ENCODE measurements around the gene FGF18. TPM values are rescaled to one million over a fixed set of nuclear protein-coding genes. Genes with fewer than 3 reads are reported as not detected.

Gene FGF18
- total and polyA plus RNA-seq, 2 of the 4 experiments (the other 2 are of a cell fraction): 0.15 TPM; not detected in 1

- Histone ChIP-seq H2AK5ac (ENCODE audit: low read depth, low read length) (no peak overlapping the region), H3K14ac (replicated peaks; ENCODE audit: low read depth, low read length) (no peak overlapping the region), H4K5ac (ENCODE audit: low read depth, low read length) (no peak overlapping the region), H3K4me3 (ENCODE audit: insufficient read depth, low read depth, low read length) (no peak overlapping the region), H2AK9ac (replicated peaks; ENCODE audit: low read depth, low read length, poor library complexity) (no peak overlapping the region), H3K4ac (ENCODE audit: low read depth, low read length) (no peak overlapping the region), H3K27ac (ENCODE audit: insufficient read depth, low read length) (no peak overlapping the region), H3K4me2 (ENCODE audit: low read depth, low read length) (no peak overlapping the region), H3K9me1 (ENCODE audit: insufficient read depth, low read length) (no peaks in the 10 kb centered on the region), H2AFZ (replicated peaks; ENCODE audit: low read length, poor library complexity) (no peak overlapping the region), H4K8ac (ENCODE audit: low read depth in 2 of 2, low read length in 2 of 2) (no peak overlapping the region), H3K36me3 (ENCODE audit: control insufficient read depth, insufficient read depth, low read length) (no peaks in the 10 kb centered on the region), H3K27me3 (ENCODE audit: control insufficient read depth, insufficient read depth, low read length) (no peaks in the 10 kb centered on the region; the same call in 1 of the 2 replicates), H3K18ac (ENCODE audit: low read depth, low read length) (no peak overlapping the region), H4K20me1 (ENCODE audit: insufficient read depth, low read length) (peaks cover 23% of the 10 kb centered on the region), H3K79me1 (ENCODE audit: low read depth in 1 of 2, low read length in 2 of 2) (no peaks in the 10 kb centered on the region; a peak in 1 of 4 replicates), H3K4me1 (ENCODE audit: control insufficient read depth, insufficient read depth, low read length) (peaks cover 2% of the 10 kb centered on the region; the same call in 1 of the 2 replicates), H2BK15ac (ENCODE audit: low read depth, low read length) (no peak overlapping the region), H3K56ac (ENCODE audit: extremely low read depth, insufficient read depth, low read length) (no peak overlapping the region), H2BK20ac (ENCODE audit: low read depth, low read length) (no peak overlapping the region), H2BK5ac (ENCODE audit: low read depth, low read length, poor library complexity, severe bottlenecking) (no peak overlapping the region), H2BK120ac (ENCODE audit: low read depth, low read length) (no peak overlapping the region), H4K91ac (ENCODE audit: insufficient read depth, low read depth, low read length) (no peak overlapping the region), H3K23ac (ENCODE audit: low read depth, low read length) (no peak overlapping the region), H3K9ac (ENCODE audit: low read depth, low read length) (no peak overlapping the region), H3K9me3 (ENCODE audit: control insufficient read depth, insufficient read depth, low read length) (no peaks in the 10 kb centered on the region)
- no TSS peak for BruUV-seq (replicated peaks)
- dilution Hi-C loops (cut with HindIII; ENCODE audit: low sequenced_read_pairs, unreplicated experiment): no loop called here
- DNase-seq (no peak), ATAC-seq (ENCODE audit: low read depth) (no peak)
- in situ Hi-C loops (cut with MboI; ENCODE audit: low sequenced_read_pairs): loop anchor here (25.0 kb wide), 2 partner anchors 764 to 864 kb away; partner anchors contain the start of genes EFCAB9, STK10 and UBTD2
- intact Hi-C loops (cut with micrococcal nuclease): loop anchor here (5.0 kb wide), 1 partner anchor 99 kb away; no protein-coding TSS in a partner anchor
- POLR2A ChIA-PET (ENCODE audit: unreplicated experiment): no interaction called here
- CTCF ChIA-PET: no interaction called here
- 93% methylated on average over 11 of the region's 26 CpGs; no CpG with 5 or more reads in 1 of the 2 experiments for WGBS, 2 experiments (ENCODE audit: extremely low coverage in 2 of 2, insufficient read length in 1 of 2)
- TF ChIP-seq BHLHE40 (IDR thresholded peaks at IDR 0.05; ENCODE audit: low read depth, low read length) (no peak), USF2 (IDR thresholded peaks at IDR 0.05; ENCODE audit: low read depth, low read length) (no peak), RCOR1 (IDR thresholded peaks at IDR 0.05; ENCODE audit: insufficient replicate concordance, low read length) (no peak), RFX5 (IDR thresholded peaks at IDR 0.05; ENCODE audit: low read depth, low read length) (no peak), NFE2L2 (IDR thresholded peaks at IDR 0.05; ENCODE audit: low read depth, low read length) (no peak), POLR2A (IDR thresholded peaks at IDR 0.05; ENCODE audit: low read depth, low read length) (no peak), CEBPB (IDR thresholded peaks at IDR 0.05; ENCODE audit: low read depth, low read length) (no peak), ELK1 (IDR thresholded peaks at IDR 0.05; ENCODE audit: borderline replicate concordance, low read depth, low read length) (no peak), FOS (IDR thresholded peaks at IDR 0.05; ENCODE audit: low read depth, low read length) (no peak), MXI1 (IDR thresholded peaks at IDR 0.05; ENCODE audit: borderline replicate concordance, low read depth, low read length) (no peak), MAFK (IDR thresholded peaks at IDR 0.05; ENCODE audit: low read depth, low read length) (no peak), SMC3 (IDR thresholded peaks at IDR 0.05; ENCODE audit: low read depth, low read length) (no peak), CTCF (conservative IDR thresholded peaks at IDR 0.05; ENCODE audit: low read depth, low read length) (no peak), CHD1 (IDR thresholded peaks at IDR 0.05; ENCODE audit: low read depth, low read length) (no peak), MAZ (IDR thresholded peaks at IDR 0.05; ENCODE audit: borderline replicate concordance, low read depth, low read length) (no peak)
These were observed 3.6 kb downstream of the FGF18 start for GRCh38 chr5:171422902-171423663.
